ENCODE data around the gene ANKS1B.

ANKS1B gene

GRCh38 chr12:99281277-99281676 lies 703.5 kb downstream of the ANKS1B start:
- 80% methylated on average over 1 of the region's 2 CpGs; no CpG with 5 or more reads in 1 of the 2 experiments for WGBS, 2 experiments (ENCODE audit: insufficient coverage in 2 of 2)
- no peak overlapping the region for H3K4me3 ChIP-seq (ENCODE audit: extremely low read depth, insufficient read depth, low read length, poor library complexity, severe bottlenecking)
- no peaks in the 10 kb centered on the region for H3K36me3 ChIP-seq (ENCODE audit: control insufficient read depth, insufficient read depth, low read length)
- peaks cover 4% of the 10 kb centered on the region for H3K9me3 ChIP-seq (ENCODE audit: control insufficient read depth, low read length)
- H3K4me1 ChIP-seq (ENCODE audit: control insufficient read depth, insufficient read depth, low read length, poor library complexity, severe bottlenecking) = no peaks in the 10 kb centered on the region
- H3K27ac ChIP-seq (ENCODE audit: low read depth, low read length, severe bottlenecking) = no peak overlapping the region

- Histone ChIP-seq H3K36me3 (ENCODE audit: control insufficient read depth, insufficient read depth, low read length) (no peaks in the 10 kb centered on the region), H3K27ac (ENCODE audit: low read depth, low read length, severe bottlenecking) (no peak overlapping the region)
- 43 to 64% methylated on average over 1 to 2 of the region's 2 CpGs for WGBS, 2 experiments (ENCODE audit: insufficient coverage in 2 of 2)
Measured at GRCh38 chr12:99278899-99279298, 705.8 kb downstream of the ANKS1B start.

GRCh38 chr12:99277591-99278379 lies 707.0 kb downstream of the ANKS1B start:
- Histone ChIP-seq H3K4me1 (ENCODE audit: control insufficient read depth, insufficient read depth, low read length, poor library complexity, severe bottlenecking) (no peaks in the 10 kb centered on the region), H3K36me3 (ENCODE audit: control insufficient read depth, insufficient read depth, low read length) (no peaks in the 10 kb centered on the region), H3K9me3 (ENCODE audit: control insufficient read depth, low read length) (peaks cover 9% of the 10 kb centered on the region), H3K27ac (ENCODE audit: low read depth, low read length, severe bottlenecking) (no peak overlapping the region), H3K4me3 (ENCODE audit: extremely low read depth, insufficient read depth, low read length, poor library complexity, severe bottlenecking) (no peak overlapping the region)
- WGBS, 2 experiments (ENCODE audit: insufficient coverage in 2 of 2) = 82 to 100% methylated on average over 1 to 2 of the region's 5 CpGs

More at GRCh38 chr12:99278899-99279298, 705.8 kb downstream of the ANKS1B start:
- Histone ChIP-seq H3K9me3 (ENCODE audit: control insufficient read depth, low read length) (peaks cover 9% of the 10 kb centered on the region), H3K4me3 (ENCODE audit: extremely low read depth, insufficient read depth, low read length, poor library complexity, severe bottlenecking) (no peak overlapping the region), H3K4me1 (ENCODE audit: control insufficient read depth, insufficient read depth, low read length, poor library complexity, severe bottlenecking) (no peaks in the 10 kb centered on the region)

GRCh38 chr12:99271071-99271470 lies 713.7 kb downstream of the ANKS1B start:
- H3K4me1 ChIP-seq (ENCODE audit: control insufficient read depth, insufficient read depth, low read length, poor library complexity, severe bottlenecking) = no peaks in the 10 kb centered on the region
- WGBS, 2 experiments (ENCODE audit: insufficient coverage in 2 of 2) = 77 to 90% methylated on average over 2 of the region's 3 CpGs
- H3K4me3 ChIP-seq (ENCODE audit: extremely low read depth, insufficient read depth, low read length, poor library complexity, severe bottlenecking) = no peak overlapping the region
- no peak overlapping the region for H3K27ac ChIP-seq (ENCODE audit: low read depth, low read length, severe bottlenecking)
- H3K9me3 ChIP-seq (ENCODE audit: control insufficient read depth, low read length) = peaks cover 2% of the 10 kb centered on the region
- H3K36me3 ChIP-seq (ENCODE audit: control insufficient read depth, insufficient read depth, low read length) = no peaks in the 10 kb centered on the region

- no peak overlapping the region for H3K4me3 ChIP-seq (ENCODE audit: extremely low read depth, insufficient read depth, low read length, poor library complexity, severe bottlenecking)
Measured at GRCh38 chr12:99267038-99267437, 717.7 kb downstream of the ANKS1B start.

GRCh38 chr12:99265648-99266047 lies 719.1 kb downstream of the ANKS1B start:
- 91 to 100% methylated on average over 2 of the region's 3 CpGs for WGBS, 2 experiments (ENCODE audit: insufficient coverage in 2 of 2)
- peaks cover 12% of the 10 kb centered on the region for H3K4me1 ChIP-seq (ENCODE audit: control insufficient read depth, insufficient read depth, low read length, poor library complexity, severe bottlenecking)
- H3K27ac ChIP-seq (ENCODE audit: low read depth, low read length, severe bottlenecking) = no peak overlapping the region
- H3K36me3 ChIP-seq (ENCODE audit: control insufficient read depth, insufficient read depth, low read length) = no peaks in the 10 kb centered on the region
- no peaks in the 10 kb centered on the region for H3K9me3 ChIP-seq (ENCODE audit: control insufficient read depth, low read length)
- no peak overlapping the region for H3K4me3 ChIP-seq (ENCODE audit: extremely low read depth, insufficient read depth, low read length, poor library complexity, severe bottlenecking)

More at GRCh38 chr12:99267038-99267437, 717.7 kb downstream of the ANKS1B start:
- no peak overlapping the region for H3K27ac ChIP-seq (ENCODE audit: low read depth, low read length, severe bottlenecking)
- no peaks in the 10 kb centered on the region for H3K36me3 ChIP-seq (ENCODE audit: control insufficient read depth, insufficient read depth, low read length)
- no peaks in the 10 kb centered on the region for H3K4me1 ChIP-seq (ENCODE audit: control insufficient read depth, insufficient read depth, low read length, poor library complexity, severe bottlenecking)
- no peaks in the 10 kb centered on the region for H3K9me3 ChIP-seq (ENCODE audit: control insufficient read depth, low read length)

- H3K4me1 ChIP-seq (ENCODE audit: control insufficient read depth, insufficient read depth, low read length, poor library complexity, severe bottlenecking) = peaks cover 24% of the 10 kb centered on the region
- 79% methylated on average over 1 of the region's 1 CpG for WGBS, 2 experiments (ENCODE audit: insufficient coverage in 2 of 2)
- no peaks in the 10 kb centered on the region for H3K36me3 ChIP-seq (ENCODE audit: control insufficient read depth, insufficient read depth, low read length)
- no peaks in the 10 kb centered on the region for H3K9me3 ChIP-seq (ENCODE audit: control insufficient read depth, low read length)
- H3K27ac ChIP-seq (ENCODE audit: low read depth, low read length, severe bottlenecking) = peak overlapping the region; percentile 32
- no peak overlapping the region for H3K4me3 ChIP-seq (ENCODE audit: extremely low read depth, insufficient read depth, low read length, poor library complexity, severe bottlenecking)
Measured at GRCh38 chr12:99261256-99261655, 723.5 kb downstream of the ANKS1B start.

GRCh38 chr12:99260456-99260996 lies 724.2 kb downstream of the ANKS1B start:
- no peaks in the 10 kb centered on the region for H3K9me3 ChIP-seq (ENCODE audit: control insufficient read depth, low read length)
- no peak overlapping the region for H3K27ac ChIP-seq (ENCODE audit: low read depth, low read length, severe bottlenecking)
- H3K4me1 ChIP-seq (ENCODE audit: control insufficient read depth, insufficient read depth, low read length, poor library complexity, severe bottlenecking) = peaks cover 24% of the 10 kb centered on the region
- no CpG with 5 or more reads among the region's 4 CpGs for WGBS, 2 experiments (ENCODE audit: insufficient coverage in 2 of 2)
- H3K4me3 ChIP-seq (ENCODE audit: extremely low read depth, insufficient read depth, low read length, poor library complexity, severe bottlenecking) = no peak overlapping the region
- no peaks in the 10 kb centered on the region for H3K36me3 ChIP-seq (ENCODE audit: control insufficient read depth, insufficient read depth, low read length)

GRCh38 chr12:99259040-99259934 lies 725.4 kb downstream of the ANKS1B start:
- Histone ChIP-seq H3K27ac (ENCODE audit: low read depth, low read length, severe bottlenecking) (peak overlapping the region; percentile 3), H3K36me3 (ENCODE audit: control insufficient read depth, insufficient read depth, low read length) (no peaks in the 10 kb centered on the region), H3K4me3 (ENCODE audit: extremely low read depth, insufficient read depth, low read length, poor library complexity, severe bottlenecking) (no peak overlapping the region), H3K9me3 (ENCODE audit: control insufficient read depth, low read length) (no peaks in the 10 kb centered on the region), H3K4me1 (ENCODE audit: control insufficient read depth, insufficient read depth, low read length, poor library complexity, severe bottlenecking) (peaks cover 24% of the 10 kb centered on the region)
- 81 to 84% methylated on average over 11 of the region's 12 CpGs for WGBS, 2 experiments (ENCODE audit: insufficient coverage in 2 of 2)

- Histone ChIP-seq H3K36me3 (ENCODE audit: control insufficient read depth, insufficient read depth, low read length) (no peaks in the 10 kb centered on the region), H3K9me3 (ENCODE audit: control insufficient read depth, low read length) (no peaks in the 10 kb centered on the region), H3K4me3 (ENCODE audit: extremely low read depth, insufficient read depth, low read length, poor library complexity, severe bottlenecking) (no peak overlapping the region), H3K4me1 (ENCODE audit: control insufficient read depth, insufficient read depth, low read length, poor library complexity, severe bottlenecking) (peaks cover 24% of the 10 kb centered on the region), H3K27ac (ENCODE audit: low read depth, low read length, severe bottlenecking) (no peak overlapping the region)
Measured at GRCh38 chr12:99257672-99258071, 727.1 kb downstream of the ANKS1B start.

Data from mesodermal cell (in vitro differentiated cells).